Measurements from ENCODE around the gene DDX5. TPM values are rescaled to one million over a fixed set of nuclear protein-coding genes. Genes with fewer than 3 reads are reported as not detected.

DDX5 gene
- total RNA-seq, 1 experiment from 2014 or later = 402 TPM

DNA sequence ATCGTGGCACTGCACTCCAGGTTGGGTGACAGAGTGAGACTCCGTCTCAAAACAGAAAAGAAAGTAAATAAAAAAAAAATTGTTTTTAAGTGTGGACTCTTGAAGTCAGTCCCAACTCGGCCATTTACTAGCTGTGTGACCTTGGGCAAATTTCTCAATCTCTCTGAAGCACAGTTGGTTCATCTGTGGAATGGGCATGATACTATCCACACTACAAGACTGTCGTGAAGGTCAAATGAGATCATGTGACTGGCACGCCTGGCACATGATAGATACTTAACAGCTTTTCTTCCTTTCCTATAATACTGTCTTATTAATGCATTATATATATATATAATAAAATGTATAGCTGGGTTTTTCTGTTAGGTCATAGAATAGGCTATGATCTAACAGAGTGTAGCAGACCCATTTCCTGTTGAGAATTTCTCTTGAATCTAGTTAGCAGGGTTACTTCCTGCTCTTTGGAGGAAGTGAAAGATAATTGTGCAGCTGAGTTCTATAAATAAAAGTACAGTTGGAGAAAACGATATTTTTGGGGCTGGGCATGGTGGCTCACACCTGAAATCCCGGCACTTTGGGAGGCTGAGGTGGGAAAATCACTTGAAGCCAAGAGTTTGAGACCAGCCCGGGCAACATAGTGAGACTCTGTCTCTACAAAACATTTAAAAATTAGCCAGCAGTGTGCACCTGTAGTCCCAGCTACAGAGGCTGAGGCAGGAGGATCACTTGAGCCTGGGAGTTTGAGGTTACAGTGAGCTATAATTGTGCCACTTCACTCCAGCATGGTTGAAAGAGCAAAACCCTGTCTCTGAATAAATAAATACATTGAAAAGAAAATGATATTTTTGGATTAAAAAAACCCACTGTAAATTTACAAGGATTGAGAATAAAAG lies 49.9 kb downstream of the DDX5 start:
- CTCF ChIA-PET = no interaction called here

DNA sequence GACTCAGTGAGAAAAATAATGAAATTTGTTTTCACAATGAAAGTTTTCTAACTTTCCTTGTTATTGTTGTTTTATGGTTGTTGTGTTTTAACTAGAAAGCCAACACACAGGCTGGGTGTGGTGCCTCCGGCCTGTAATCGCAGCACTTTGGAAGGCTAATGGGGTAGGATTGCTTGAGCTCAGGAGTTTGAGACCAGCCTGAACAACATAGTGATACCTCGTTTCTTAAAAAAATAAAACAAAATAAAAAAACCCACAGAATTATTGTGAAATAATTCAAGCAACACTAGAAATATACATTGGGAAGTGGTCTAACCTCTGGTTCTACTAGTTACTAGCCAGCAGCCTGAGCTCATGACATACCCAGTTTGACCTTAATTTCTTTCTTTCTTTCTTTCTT lies 56.5 kb downstream of the DDX5 start:
- intact Hi-C loops (cut with micrococcal nuclease; ENCODE audit: unreplicated experiment) = no loop called here

More for the DNA sequence above, 49.9 kb downstream of the DDX5 start:
- Histone ChIP-seq H3K79me2 (ENCODE audit: low read depth) (peaks cover 3% of the 10 kb centered on the region; the same call in 1 of the 2 replicates), H3K9me3 (ENCODE audit: insufficient read depth, low read depth) (no peaks in the 10 kb centered on the region), H3K4me2 (no peak overlapping the region), H4K20me1 (ENCODE audit: insufficient read depth) (no peaks in the 10 kb centered on the region), H2AFZ (no peak overlapping the region), H3K4me3 (no peak overlapping the region), H3K27ac (no peak overlapping the region), H3F3A (ENCODE audit: insufficient read depth, low read depth) (peaks cover 12% of the 10 kb centered on the region; the same call in 1 of the 2 replicates), H3K9me2 (ENCODE audit: insufficient read depth) (no peaks in the 10 kb centered on the region), H3K27me3 (ENCODE audit: insufficient read depth, low read depth) (no peaks in the 10 kb centered on the region), H3K36me3 (ENCODE audit: low read depth) (peaks cover 10% of the 10 kb centered on the region), H3K4me1 (replicated peaks; ENCODE audit: insufficient read depth) (peaks cover 13% of the 10 kb centered on the region)
- BruUV-seq (replicated peaks) = no TSS peak
- DNase-seq = no peak
- intact Hi-C loops (cut with micrococcal nuclease; ENCODE audit: unreplicated experiment) = no loop called here
- TF ChIP-seq, protein P1, sequence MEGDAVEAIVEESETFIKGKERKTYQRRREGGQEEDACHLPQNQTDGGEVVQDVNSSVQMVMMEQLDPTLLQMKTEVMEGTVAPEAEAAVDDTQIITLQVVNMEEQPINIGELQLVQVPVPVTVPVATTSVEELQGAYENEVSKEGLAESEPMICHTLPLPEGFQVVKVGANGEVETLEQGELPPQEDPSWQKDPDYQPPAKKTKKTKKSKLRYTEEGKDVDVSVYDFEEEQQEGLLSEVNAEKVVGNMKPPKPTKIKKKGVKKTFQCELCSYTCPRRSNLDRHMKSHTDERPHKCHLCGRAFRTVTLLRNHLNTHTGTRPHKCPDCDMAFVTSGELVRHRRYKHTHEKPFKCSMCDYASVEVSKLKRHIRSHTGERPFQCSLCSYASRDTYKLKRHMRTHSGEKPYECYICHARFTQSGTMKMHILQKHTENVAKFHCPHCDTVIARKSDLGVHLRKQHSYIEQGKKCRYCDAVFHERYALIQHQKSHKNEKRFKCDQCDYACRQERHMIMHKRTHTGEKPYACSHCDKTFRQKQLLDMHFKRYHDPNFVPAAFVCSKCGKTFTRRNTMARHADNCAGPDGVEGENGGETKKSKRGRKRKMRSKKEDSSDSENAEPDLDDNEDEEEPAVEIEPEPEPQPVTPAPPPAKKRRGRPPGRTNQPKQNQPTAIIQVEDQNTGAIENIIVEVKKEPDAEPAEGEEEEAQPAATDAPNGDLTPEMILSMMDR (conservative IDR thresholded peaks at IDR 0.05) = no peak
- no peak for TF ChIP-seq EZH2 (IDR thresholded peaks at IDR 0.05; ENCODE audit: low read depth)
- POLR2A ChIA-PET (ENCODE audit: unreplicated experiment) = interaction anchor here (0.6 kb wide), 1 partner anchor 304 kb away, joined by 4 read pairs; no protein-coding TSS in a partner anchor

More for the DNA sequence above, 56.5 kb downstream of the DDX5 start:
- Histone ChIP-seq H3K79me2 (ENCODE audit: low read depth) (peaks cover 15% of the 10 kb centered on the region), H3K4me2 (peak overlapping the region; percentile 87), H4K20me1 (ENCODE audit: insufficient read depth) (no peaks in the 10 kb centered on the region), H3K36me3 (ENCODE audit: low read depth) (peaks cover 21% of the 10 kb centered on the region), H3K4me3 (peak overlapping the region; percentile 55), H3K9me2 (ENCODE audit: insufficient read depth) (no peaks in the 10 kb centered on the region), H3K4me1 (replicated peaks; ENCODE audit: insufficient read depth) (peaks cover 37% of the 10 kb centered on the region), H3K27me3 (ENCODE audit: insufficient read depth, low read depth) (no peaks in the 10 kb centered on the region), H3K9me3 (ENCODE audit: insufficient read depth, low read depth) (no peaks in the 10 kb centered on the region; the same call in 1 of the 2 replicates), H3F3A (ENCODE audit: insufficient read depth, low read depth) (peaks cover 30% of the 10 kb centered on the region), H3K27ac (peak overlapping the region; percentile 98), H2AFZ (peak overlapping the region; percentile 67; the same call in 1 of the 2 replicates)
- DNase-seq = peak in 1 of 2 experiments; percentile 42
- ChIA-PET CTCF (interaction anchor here (0.5 to 0.8 kb wide), 4 partner anchors 32 to 677 kb away, joined by 3 to 5 read pairs (median 3); partner anchors contain the start of gene CEP95), POLR2A (ENCODE audit: unreplicated experiment) (interaction anchor here (0.6 kb wide), 1 partner anchor 30 kb away, joined by 4 read pairs; no protein-coding TSS in a partner anchor)
- TSS peak; percentile 76 for BruUV-seq (replicated peaks)
- TF ChIP-seq, protein P1 (conservative IDR thresholded peaks at IDR 0.05) = no peak
- no peak for TF ChIP-seq EZH2 (IDR thresholded peaks at IDR 0.05; ENCODE audit: low read depth)

All from PC-9 (cell line).